Measurements from ENCODE around the gene CHD9NB.

DNA sequence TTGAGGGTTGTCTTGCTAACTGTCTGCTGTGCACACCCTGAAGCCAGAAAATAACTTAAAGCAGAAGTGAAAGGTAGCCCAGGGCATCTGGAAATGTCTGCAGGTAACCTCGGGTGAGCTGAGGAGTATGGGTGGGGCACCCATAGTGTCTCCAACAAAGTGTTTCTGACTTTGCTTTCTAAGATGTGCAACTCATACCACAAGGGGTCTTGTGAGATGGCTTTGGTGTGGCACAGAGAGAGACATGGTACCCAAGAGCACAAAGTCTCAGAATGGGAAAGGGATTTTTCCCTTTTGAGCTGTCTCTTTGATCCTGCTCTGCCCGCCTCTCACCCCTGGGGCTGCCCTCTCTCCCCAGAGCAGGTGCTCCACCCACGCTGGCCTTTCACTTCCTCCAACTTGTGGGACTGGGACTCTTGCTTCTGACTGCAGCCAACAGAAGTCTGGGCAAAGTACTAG is 9.0 kb upstream of the CHD9NB start:
- no peak for TF ChIP-seq RFX5 (IDR thresholded peaks at IDR 0.05; ENCODE audit: low read depth, low read length)
- no peak for TF ChIP-seq POLR2A (IDR thresholded peaks at IDR 0.05; ENCODE audit: low read depth, low read length)

All from IMR-90 (cell line).